H1 (cell line): ENCODE results near the gene RETREG1. TPM values are rescaled to one million over a fixed set of nuclear protein-coding genes. Genes with fewer than 3 reads are reported as not detected.

Experiments
- CTCF ChIA-PET: fragments of 300-600 bp; sonication (Branson Sonifier 250); formaldehyde crosslinking; loops from one replicate; lab custom pipeline; 2021; ENCODE audit not compliant: partially characterized antibody; lab: Charles Lee
- POLR2A ChIA-PET: fragments of 300-600 bp; sonication (Branson Sonifier 250); formaldehyde crosslinking; loops from one replicate; lab custom pipeline; 2021; ENCODE audit warnings: inconsistent platforms; ENCODE audit not compliant: partially characterized antibody; lab: Charles Lee
- DNase-seq, 2 experiments: peaks; one replicate each; pipeline versions ENCODE4 v3.0.0 to v3.0.0-alpha.2; 2010 to 2022; ENCODE audit warnings: low spot score in 2 of 2, low read depth in 1 of 2, mixed read lengths in 1 of 2
- FAIRE-seq: peaks from 2 replicates; lab custom pipeline; 2011; peaks lifted over from hg19 to GRCh38; lab: Jason Lieb, UNC
- H2AFZ ChIP-seq: 2 replicates; pipeline ENCODE4 v1.8.1; 2012; ENCODE audit warnings: low read length, inconsistent platforms
- H2AK5ac ChIP-seq: 2 replicates; pipeline ENCODE4 v1.6.1; 2013; ENCODE audit warnings: low read depth, low read length
- H2BK120ac ChIP-seq: replicated peaks from 2 replicates; pipeline ENCODE3; 2013; ENCODE audit warnings: low read depth, low read length, inconsistent platforms
- H2BK12ac ChIP-seq: 2 replicates; pipeline ENCODE4 v1.6.1; 2013; ENCODE audit warnings: low read depth, low read length
- H2BK15ac ChIP-seq: 2 replicates; pipeline ENCODE4 v1.6.1; 2013; ENCODE audit warnings: low read length
- H2BK20ac ChIP-seq: 2 replicates; pipeline ENCODE4 v1.6.1; 2013; ENCODE audit warnings: low read length
- H2BK5ac ChIP-seq: 2 replicates; pipeline ENCODE4 v1.6.1; 2013; ENCODE audit warnings: low read depth, low read length
- H3K14ac ChIP-seq: 2 replicates; pipeline ENCODE4 v1.6.1; 2013; ENCODE audit warnings: inconsistent platforms; ENCODE audit not compliant: insufficient read length
- H3K18ac ChIP-seq: 2 replicates; pipeline ENCODE4 v1.6.1; 2013; ENCODE audit warnings: low read length; ENCODE audit errors: extremely low read depth
- H3K23ac ChIP-seq: 2 replicates; pipeline ENCODE4 v1.6.1; 2013; ENCODE audit warnings: inconsistent platforms; ENCODE audit not compliant: insufficient read length
- H3K23me2 ChIP-seq: 2 replicates; pipeline ENCODE4 v1.6.1; 2013; ENCODE audit warnings: low read depth, low read length
- H3K27ac ChIP-seq: 2 replicates; pipeline ENCODE4 v1.6.1; 2011; ENCODE audit warnings: low read depth, low read length, inconsistent platforms
- H3K27me3 ChIP-seq, 4 experiments: replicated peaks in 1 of 4; 1 replicate in 1 of 4; 2 replicates in 3 of 4; pipeline versions ENCODE4 v1.6.1 to v1.8.1; 2011 to 2013; ENCODE audit warnings: low read length in 3 of 4, mild to moderate bottlenecking in 3 of 4, inconsistent platforms in 2 of 4, mixed read lengths in 2 of 4, moderate library complexity in 1 of 4; ENCODE audit not compliant: control insufficient read depth in 3 of 4, insufficient read depth in 3 of 4; ENCODE audit errors: extremely low read depth in 1 of 4
- H3K36me3 ChIP-seq, 4 experiments: 2 replicates each; pipeline versions ENCODE4 v1.6.1 to v1.8.1; 2011 to 2013; ENCODE audit warnings: mild to moderate bottlenecking in 4 of 4, low read length in 3 of 4, moderate library complexity in 2 of 4, control low read depth in 1 of 4, inconsistent platforms in 1 of 4; ENCODE audit not compliant: insufficient read depth in 4 of 4, control insufficient read depth in 2 of 4
- H3K4ac ChIP-seq: replicated peaks from 2 replicates; pipeline ENCODE3; 2013; ENCODE audit warnings: low read length, low read depth, mixed read lengths, inconsistent platforms; ENCODE audit not compliant: insufficient read length
- H3K4me1 ChIP-seq, 4 experiments: replicated peaks in 1 of 4; 1 replicate in 1 of 4; 2 replicates in 3 of 4; pipeline versions ENCODE4 v1.6.1 to v1.8.1; 2011 to 2013; ENCODE audit warnings: low read length in 3 of 4, inconsistent platforms in 2 of 4, mixed read lengths in 1 of 4; ENCODE audit not compliant: insufficient read depth in 4 of 4, control insufficient read depth in 3 of 4
- H3K4me2 ChIP-seq, 2 experiments: 2 replicates each; pipeline versions ENCODE4 v1.6.1 to v1.8.1; 2011 to 2013; ENCODE audit warnings: low read depth in 2 of 2, low read length in 2 of 2, control low read depth in 1 of 2, inconsistent platforms in 1 of 2, mild to moderate bottlenecking in 1 of 2; ENCODE audit not compliant: insufficient read depth in 1 of 2
- H3K4me3 ChIP-seq, 4 experiments: fragments of 200-600, 300-600 bp in 1 of 4; sonication (generic), shearing (Covaris generic), sonication (Bioruptor Twin) in 1 of 4; 2 replicates each; pipeline versions ENCODE4 v1.5.1 to v1.8.1; 2011 to 2016; ENCODE audit warnings: low read length in 4 of 4, low read depth in 3 of 4, control low read depth in 2 of 4, inconsistent platforms in 2 of 4, mild to moderate bottlenecking in 2 of 4, mixed read lengths in 1 of 4, moderate library complexity in 1 of 4; ENCODE audit not compliant: insufficient read depth in 2 of 4; ENCODE audit errors: extremely low read depth in 1 of 4
- H3K56ac ChIP-seq: replicated peaks from 2 replicates; pipeline ENCODE3; 2013; ENCODE audit warnings: low read depth, mild to moderate bottlenecking, mixed read lengths, low read length, inconsistent platforms; ENCODE audit not compliant: insufficient read length
- H3K79me1 ChIP-seq: 2 replicates; pipeline ENCODE4 v1.6.1; 2013; ENCODE audit warnings: low read depth, low read length, control low read depth
- H3K79me2 ChIP-seq, 2 experiments: 2 replicates each; pipeline versions ENCODE4 v1.6.1 to v1.8.1; 2012 to 2013; ENCODE audit warnings: low read length in 2 of 2, mild to moderate bottlenecking in 2 of 2, inconsistent platforms in 1 of 2; ENCODE audit not compliant: insufficient read depth in 2 of 2, control insufficient read depth in 1 of 2
- H3K9ac ChIP-seq, 4 experiments: replicated peaks in 1 of 4; 1 replicate in 1 of 4; 2 replicates in 3 of 4; pipeline versions ENCODE4 v1.6.1 to v1.8.1; 2011 to 2013; ENCODE audit warnings: low read depth in 3 of 4, low read length in 3 of 4, control low read depth in 2 of 4, mild to moderate bottlenecking in 2 of 4, moderate library complexity in 2 of 4, inconsistent platforms in 1 of 4; ENCODE audit errors: extremely low read depth in 1 of 4
- H3K9me3 ChIP-seq, 2 experiments: 2 replicates each; pipeline versions ENCODE4 v1.6.1 to v1.8.1; 2012 to 2013; ENCODE audit warnings: mild to moderate bottlenecking in 2 of 2, moderate library complexity in 2 of 2, control low read depth in 1 of 2, inconsistent platforms in 1 of 2, low read depth in 1 of 2, low read length in 1 of 2, mixed read lengths in 1 of 2; ENCODE audit not compliant: insufficient read depth in 2 of 2
- H4K20me1 ChIP-seq, 2 experiments: replicated peaks in 1 of 2; 2 replicates each; pipeline versions ENCODE3 to v1.8.1; 2011 to 2013; ENCODE audit warnings: inconsistent platforms in 2 of 2, low read length in 2 of 2, mild to moderate bottlenecking in 1 of 2; ENCODE audit not compliant: insufficient read depth in 2 of 2, control insufficient read depth in 1 of 2
- H4K5ac ChIP-seq: 2 replicates; pipeline ENCODE4 v1.6.1; 2013; ENCODE audit warnings: low read length, low read depth, mixed read lengths, inconsistent platforms; ENCODE audit not compliant: insufficient read length
- H4K8ac ChIP-seq: 2 replicates; pipeline ENCODE4 v1.8.0; 2013; ENCODE audit warnings: mild to moderate bottlenecking, moderate library complexity, low read length, inconsistent platforms; ENCODE audit not compliant: insufficient read depth; ENCODE audit errors: extremely low read depth
- H4K91ac ChIP-seq: replicated peaks from 2 replicates; pipeline ENCODE3; 2013; ENCODE audit warnings: low read length, mixed read lengths, inconsistent platforms; ENCODE audit not compliant: insufficient read length
- BACH1 ChIP-seq: IDR thresholded peaks from 2 replicates; pipeline ENCODE4 v1.6.1; 2012; ENCODE audit warnings: low read length, improper control_type of control experiment
- CBX5 ChIP-seq: fragments of 300-800, 300-1000 bp; sonication (generic); IDR thresholded peaks from 2 replicates; pipeline ENCODE4 v1.7.1; 2016; ENCODE audit warnings: antibody characterized with exemption, low read length, low read depth
- CBX8 ChIP-seq: fragments of 300-800, 300-1000 bp; sonication (generic); IDR thresholded peaks from 2 replicates; pipeline ENCODE4 v1.7.1; 2016; ENCODE audit warnings: low read depth, low read length, borderline replicate concordance
- CHD1 ChIP-seq: IDR thresholded peaks from 2 replicates; pipeline ENCODE4 v1.6.1; 2012; ENCODE audit warnings: low read depth, low read length, improper control_type of control experiment
- CHD2 ChIP-seq: IDR thresholded peaks from 2 replicates; pipeline ENCODE4 v1.6.1; 2012; ENCODE audit warnings: low read length, improper control_type of control experiment
- GTF2F1 ChIP-seq: IDR thresholded peaks from 2 replicates; pipeline ENCODE4 v1.6.1; 2012; ENCODE audit warnings: low read depth, low read length, improper control_type of control experiment, borderline replicate concordance
- HDAC2 ChIP-seq, 2 experiments: fragments of 300-600 bp in 1 of 2; sonication (generic) in 1 of 2; IDR thresholded peaks; 2 replicates each; pipeline ENCODE4 v1.6.1; 2011 to 2012; ENCODE audit warnings: low read depth in 2 of 2, low read length in 2 of 2, mild to moderate bottlenecking in 2 of 2, moderate library complexity in 2 of 2, borderline replicate concordance in 1 of 2, inconsistent platforms in 1 of 2
- JUND ChIP-seq: IDR thresholded peaks from 2 replicates; pipeline ENCODE4 v1.6.1; 2011; ENCODE audit warnings: mild to moderate bottlenecking, improper control_type of control experiment, low read length
- KDM5A ChIP-seq: fragments of 200-600 bp; IDR thresholded peaks from 2 replicates; pipeline ENCODE4 v1.7.1; 2012; ENCODE audit warnings: mild to moderate bottlenecking, low read length, inconsistent platforms, mixed read lengths
- PHF8 ChIP-seq: fragments of 200-600 bp; sonication (generic); conservative IDR thresholded peaks from 2 replicates; pipeline ENCODE4 v1.7.1; 2012; ENCODE audit warnings: low read depth, mild to moderate bottlenecking, inconsistent platforms, low read length, moderate library complexity
- RBBP5 ChIP-seq: IDR thresholded peaks from 2 replicates; pipeline ENCODE4 v1.7.1; 2012; ENCODE audit warnings: low read depth, mild to moderate bottlenecking, inconsistent platforms, low read length, moderate library complexity, borderline replicate concordance
- RXRA ChIP-seq: IDR thresholded peaks from 2 replicates; pipeline ENCODE4 v1.6.1; 2011; ENCODE audit warnings: low read depth, mild to moderate bottlenecking, low read length, moderate library complexity; ENCODE audit not compliant: insufficient read depth
- SIN3A ChIP-seq, 2 experiments: IDR thresholded peaks in 1 of 2; conservative IDR thresholded peaks in 1 of 2; 2 replicates each; pipeline ENCODE4 v1.6.1; 2011 to 2012; ENCODE audit warnings: low read length in 2 of 2, improper control_type of control experiment in 1 of 2, low read depth in 1 of 2, mild to moderate bottlenecking in 1 of 2
- SP2 ChIP-seq: IDR thresholded peaks from 2 replicates; pipeline ENCODE4 v1.6.1; 2012; ENCODE audit warnings: mild to moderate bottlenecking, low read length, inconsistent platforms
- TAF7 ChIP-seq: optimal IDR thresholded peaks from 2 replicates; pipeline ENCODE3; 2011; ENCODE audit warnings: low read depth, mild to moderate bottlenecking, inconsistent platforms, low read length, moderate library complexity, borderline replicate concordance
- WGBS, 2 experiments: shearing (Covaris generic) in 1 of 2; methylation state at CpG; one replicate each; pipeline versions ENCODE4 v1.1.6 to v1.1.7; 2013 to 2015; ENCODE audit warnings: low lambda C conversion rate in 2 of 2, mixed read lengths in 2 of 2, inconsistent platforms in 1 of 2, low coverage in 1 of 2, missing lambda C conversion rate in 1 of 2; ENCODE audit not compliant: insufficient replicate concordance in 2 of 2, insufficient coverage in 1 of 2, insufficient read length in 1 of 2; ENCODE audit errors: extremely low coverage in 1 of 2, missing lambda C conversion rate in 1 of 2; 5-methylcytosine and 5-hydroxymethylcytosine counted together
- polyA plus RNA-seq, 7 experiments: library from polyadenylated mRNA; depleted of rRNA in 3 of 7; stranded (reverse) in 5 of 7; unstranded in 2 of 7; fragments of >200 nt in 5 of 7; fragments of 200-250 nt in 2 of 7; gene quantifications; 1 replicate in 5 of 7; 2 replicates in 1 of 7; 4 replicates in 1 of 7; pipeline versions ENCODE4 v1.2.1 to v1.2.3, GENCODE V29; 2011 to 2013; ENCODE audit warnings: missing spikeins in 2 of 7, mixed read lengths in 2 of 7
- total RNA-seq: library from RNA; stranded (reverse); fragmentation: NEBNext Ultra II Directional; extraction: Animal tissue kit (Norgen Biotek cat#: 25700); gene quantifications from 2 replicates; pipeline ENCODE4 v1.2.1, GENCODE V29; 2021

The RETREG1 gene
- total and polyA plus RNA-seq, 2 of the 8 experiments (the other 6 are each of a cell fraction or from before 2014, with no cell fraction given): 0.62 to 1.9 TPM

DNA sequence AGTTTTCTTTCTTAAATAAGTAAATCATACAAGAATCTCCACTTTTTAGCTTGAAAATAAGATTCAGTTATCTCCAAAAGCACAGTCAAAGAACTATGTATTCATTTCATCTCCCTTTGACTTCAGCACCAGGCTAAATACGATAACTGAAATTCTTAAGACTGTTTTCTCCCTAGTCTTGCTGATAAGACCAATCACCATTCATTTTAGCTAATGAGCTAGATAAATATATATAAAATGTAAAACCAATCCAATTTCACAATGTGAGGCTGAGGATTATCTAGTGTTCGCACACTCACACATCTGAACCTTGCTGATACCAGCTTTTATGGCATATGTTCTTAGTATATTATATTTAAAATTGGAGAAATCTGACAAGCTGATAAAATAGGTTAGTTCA is 133.9 kb downstream of the RETREG1 start:
- FAIRE-seq: no peak
- Histone ChIP-seq H2AK5ac (no peak overlapping the region), H2AFZ (no peak overlapping the region), H2BK5ac (no peak overlapping the region), H3K4ac (no peak overlapping the region), H3K23ac (no peak overlapping the region), H3K9me3 (no peaks in the 10 kb centered on the region), H3K56ac (no peak overlapping the region), H2BK12ac (no peak overlapping the region), H3K36me3 (no peaks in the 10 kb centered on the region), H3K27ac (no peak overlapping the region), H4K8ac (no peak overlapping the region), H3K79me2 (no peaks in the 10 kb centered on the region), H3K14ac (no peak overlapping the region), H4K91ac (no peak overlapping the region), H3K27me3 (no peaks in the 10 kb centered on the region), H3K79me1 (no peaks in the 10 kb centered on the region), H3K4me3 (no peak overlapping the region), H3K9ac (no peak overlapping the region), H4K20me1 (no peaks in the 10 kb centered on the region), H3K4me2 (no peak overlapping the region), H2BK120ac (no peak overlapping the region), H3K18ac (no peak overlapping the region), H2BK20ac (no peak overlapping the region), H2BK15ac (no peak overlapping the region), H3K4me1 (no peaks in the 10 kb centered on the region), H3K23me2 (no peaks in the 10 kb centered on the region), H4K5ac (no peak overlapping the region)
- CTCF ChIA-PET: interaction anchor here (0.5 to 9.7 kb wide), 7 partner anchors 9 to 919 kb away, joined by 3 to 155 read pairs (median 4); no protein-coding TSS in a partner anchor
- WGBS, 2 experiments: 89% methylated on average over 2 of the region's 2 CpGs; no CpG with 5 or more reads in 1 of the 2 experiments
- DNase-seq: no peak
- POLR2A ChIA-PET: interaction anchor here (1.2 kb wide), 1 partner anchor 8 kb away, joined by 3 read pairs; no protein-coding TSS in a partner anchor
- TF ChIP-seq CBX5 (no peak), CHD1 (no peak), CHD2 (no peak), PHF8 (no peak), CBX8 (no peak), GTF2F1 (no peak), HDAC2 (IDR thresholded peaks at IDR 0.05; ENCODE audit: borderline replicate concordance in 1 of 2, low read depth in 2 of 2, low read length in 2 of 2) (no peak), JUND (no peak), RXRA (no peak), SIN3A (conservative IDR thresholded peaks at IDR 0.05 in 1 of 2, IDR thresholded peaks at IDR 0.05 in 1 of 2; ENCODE audit: low read depth in 1 of 2, low read length in 2 of 2) (no peak), TAF7 (no peak), SP2 (no peak), BACH1 (no peak), KDM5A (no peak), RBBP5 (no peak)
